Neuron (in vitro differentiated cells): ENCODE measurements around the gene KRT4.
"Not testable (repeated sequence)": the region's sequence is repeated elsewhere in the genome, so short reads cannot be mapped to it uniquely, and the experiment has no call there.

Experiments used
- H2AFZ ChIP-seq: one replicate; pipeline ENCODE4 v1.6.1; 2013; ENCODE audit warnings: low read depth, mild to moderate bottlenecking, inconsistent platforms, low read length, moderate library complexity
- H3K27me3 ChIP-seq: one replicate; pipeline ENCODE4 v1.6.1; 2013; ENCODE audit warnings: low read length; ENCODE audit not compliant: insufficient read depth
- H3K36me3 ChIP-seq: one replicate; pipeline ENCODE4 v1.6.1; 2013; ENCODE audit warnings: low read length; ENCODE audit not compliant: insufficient read depth
- H3K4me1 ChIP-seq: one replicate; pipeline ENCODE4 v1.6.1; 2013; ENCODE audit warnings: low read length; ENCODE audit not compliant: insufficient read depth
- H3K4me3 ChIP-seq: 2 replicates; pipeline ENCODE4 v1.5.1; 2013; ENCODE audit warnings: mild to moderate bottlenecking, low read length, moderate library complexity
- H3K9me3 ChIP-seq: one replicate; pipeline ENCODE4 v1.6.1; 2013; ENCODE audit warnings: low read length

The KRT4 gene

GRCh38 chr12:52769946-52770345 lies 44.0 kb downstream of the KRT4 start:
- Histone ChIP-seq H2AFZ (no peak overlapping the region), H3K9me3 (no peaks in the 10 kb centered on the region), H3K4me3 (no peak overlapping the region), H3K36me3 (no peaks in the 10 kb centered on the region), H3K4me1 (no peaks in the 10 kb centered on the region), H3K27me3 (peaks cover 7% of the 10 kb centered on the region)

- H3K9me3 ChIP-seq = no peaks in the 10 kb centered on the region
- peaks cover 3% of the 10 kb centered on the region for H3K27me3 ChIP-seq
- H3K36me3 ChIP-seq = no peaks in the 10 kb centered on the region
- no peak overlapping the region for H3K4me3 ChIP-seq
- H3K4me1 ChIP-seq = no peaks in the 10 kb centered on the region
- no peak overlapping the region for H2AFZ ChIP-seq
Observed at GRCh38 chr12:52769354-52769753, 44.6 kb downstream of the KRT4 start.

DNA sequence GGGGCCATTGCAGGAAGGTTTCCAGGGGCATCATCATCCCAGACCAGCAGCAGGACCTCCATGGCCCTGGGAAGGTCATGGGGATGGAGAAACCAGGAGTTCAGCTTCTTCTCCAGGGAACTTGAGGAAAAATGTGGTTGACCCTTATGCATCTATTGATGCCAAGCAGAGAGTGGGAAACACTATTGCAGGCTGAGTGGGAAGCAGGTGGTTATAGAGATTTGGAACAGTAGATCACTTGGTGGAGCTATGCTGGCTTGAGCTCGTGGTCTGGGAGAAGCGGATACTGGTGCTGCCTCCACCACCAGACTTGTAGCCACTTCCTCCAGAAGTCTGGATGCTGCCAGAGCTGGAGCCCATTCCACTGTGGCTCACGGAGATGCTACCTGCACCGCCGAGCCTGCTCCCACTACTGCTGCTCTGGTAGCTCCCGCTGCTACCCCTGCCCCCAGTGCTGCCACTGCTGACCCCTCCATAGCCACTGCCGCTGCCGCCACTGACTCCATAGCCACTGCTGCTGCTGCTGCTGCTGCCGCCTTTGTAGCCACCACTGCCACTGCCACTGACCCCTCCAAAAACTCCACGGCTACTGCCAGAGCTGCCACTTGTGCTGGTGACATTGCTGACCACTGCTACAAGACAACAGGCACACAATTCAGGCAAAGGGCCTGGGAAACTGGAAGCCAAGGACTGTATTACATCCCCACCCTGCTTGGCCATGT lies 45.3 kb downstream of the KRT4 start:
- Histone ChIP-seq H3K4me1 (no peaks in the 10 kb centered on the region), H3K4me3 (no peak overlapping the region), H3K9me3 (no peaks in the 10 kb centered on the region), H3K36me3 (no peaks in the 10 kb centered on the region), H2AFZ (no peak overlapping the region), H3K27me3 (peaks cover 3% of the 10 kb centered on the region)

DNA sequence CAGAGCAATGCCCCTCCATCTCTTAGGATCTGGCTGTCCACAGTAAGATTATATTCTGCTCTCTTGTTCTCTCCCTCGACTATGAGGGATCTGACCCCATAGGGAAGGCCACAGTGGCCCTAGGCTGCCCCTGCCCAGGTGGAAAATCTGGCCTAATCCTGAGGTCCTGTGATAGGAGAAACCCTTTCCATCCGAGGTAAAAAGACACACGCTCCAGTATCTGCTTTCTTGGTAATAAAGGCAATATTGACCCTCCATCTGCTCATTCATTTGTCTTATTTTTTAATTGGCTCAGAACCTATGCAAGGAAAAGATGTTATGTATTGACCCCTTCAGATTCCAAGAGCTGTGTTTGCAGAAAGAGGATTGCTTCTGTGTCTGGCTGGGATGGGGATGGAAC lies 46.5 kb downstream of the KRT4 start:
- Histone ChIP-seq H3K4me3 (no peak overlapping the region), H3K36me3 (no peaks in the 10 kb centered on the region), H2AFZ (no peak overlapping the region), H3K27me3 (peaks cover 3% of the 10 kb centered on the region), H3K4me1 (no peaks in the 10 kb centered on the region), H3K9me3 (no peaks in the 10 kb centered on the region)

- Histone ChIP-seq H3K9me3 (no peaks in the 10 kb centered on the region), H3K36me3 (no peaks in the 10 kb centered on the region), H3K4me3 (no peak overlapping the region), H3K27me3 (peaks cover 3% of the 10 kb centered on the region), H2AFZ (no peak overlapping the region), H3K4me1 (no peaks in the 10 kb centered on the region)
Observed at GRCh38 chr12:52767020-52767379, 46.9 kb downstream of the KRT4 start.

DNA sequence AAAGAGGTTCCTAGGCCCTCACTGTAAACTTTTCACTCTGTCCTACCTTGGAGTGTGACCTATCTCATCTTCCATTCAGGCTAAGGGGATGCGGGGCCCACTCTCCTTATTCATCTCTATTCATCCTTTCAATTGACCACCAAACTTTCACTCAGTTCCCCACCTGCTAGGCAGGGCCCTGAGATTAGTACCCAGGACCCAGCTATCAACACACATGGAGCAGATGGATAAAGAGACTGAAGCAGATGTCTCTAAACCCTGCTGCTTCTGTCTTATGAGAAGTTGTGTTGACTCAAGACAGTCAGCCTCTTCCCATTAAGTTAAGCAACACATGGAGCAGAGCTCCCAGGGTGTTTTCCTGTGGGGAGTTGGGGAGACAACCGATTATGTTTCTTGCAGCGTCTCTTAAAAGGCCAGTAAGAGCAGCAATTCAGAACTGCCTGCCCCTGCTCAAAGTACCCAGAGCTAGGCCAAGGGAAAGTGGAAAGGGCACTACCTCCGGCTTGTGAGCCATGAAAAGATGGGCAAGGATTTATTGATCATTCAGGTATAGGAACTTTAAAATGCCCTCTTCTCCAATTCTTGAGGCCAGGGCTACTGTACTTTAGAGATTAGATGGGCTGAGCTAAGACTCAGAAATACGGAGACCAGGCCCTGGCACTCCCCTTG lies 47.4 kb downstream of the KRT4 start:
- no peaks in the 10 kb centered on the region for H3K9me3 ChIP-seq

DNA sequence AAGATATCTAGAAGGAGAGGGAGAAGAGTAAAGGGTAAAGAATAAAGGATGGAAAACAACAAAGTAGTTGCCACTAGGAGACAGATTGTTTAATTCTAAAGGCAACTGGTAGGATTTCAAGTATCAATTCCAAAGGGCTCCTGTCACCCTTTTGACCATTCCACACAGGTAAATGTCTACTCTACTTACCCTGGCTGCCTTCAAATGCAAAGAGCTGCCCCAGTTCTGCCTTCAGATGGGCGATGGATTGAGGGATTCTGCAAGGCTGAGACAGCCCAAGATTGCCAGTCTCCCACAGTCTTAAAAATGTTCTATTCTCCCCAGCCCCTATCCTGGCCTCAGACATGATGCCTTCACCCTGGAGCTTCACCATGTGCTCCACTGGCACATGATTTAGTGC lies 48.2 kb downstream of the KRT4 start:
- H3K4me1 ChIP-seq = no peaks in the 10 kb centered on the region
- H3K9me3 ChIP-seq = no peaks in the 10 kb centered on the region
- H3K27me3 ChIP-seq = peaks cover 3% of the 10 kb centered on the region
- no peak overlapping the region for H2AFZ ChIP-seq
- no peaks in the 10 kb centered on the region for H3K36me3 ChIP-seq
- no peak overlapping the region for H3K4me3 ChIP-seq

More for the DNA sequence above, 47.4 kb downstream of the KRT4 start:
- Histone ChIP-seq H3K36me3 (no peaks in the 10 kb centered on the region), H3K27me3 (peaks cover 3% of the 10 kb centered on the region), H3K4me1 (no peaks in the 10 kb centered on the region), H2AFZ (no peak overlapping the region), H3K4me3 (no peak overlapping the region)

DNA sequence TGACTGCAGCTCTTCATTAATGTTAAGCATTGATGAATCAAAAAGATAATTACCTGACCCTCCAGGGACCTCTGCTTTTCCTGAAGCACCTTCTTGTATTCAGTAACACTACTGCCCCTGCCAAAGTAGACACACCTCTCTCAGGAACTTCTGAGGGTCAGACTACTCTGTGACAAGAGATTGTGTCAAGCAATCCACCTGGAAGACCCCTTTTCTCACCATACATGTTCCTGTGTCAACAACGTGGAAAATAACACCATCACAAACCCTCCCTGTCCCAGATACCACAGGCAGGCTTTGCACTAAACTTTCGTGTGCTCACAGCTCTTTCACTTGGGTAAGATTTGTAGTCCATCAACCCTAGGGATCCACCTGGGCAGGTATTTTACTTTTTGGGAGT lies 49.9 kb downstream of the KRT4 start:
- H3K4me3 ChIP-seq = no peak overlapping the region
- H3K27me3 ChIP-seq = peaks cover 3% of the 10 kb centered on the region
- H3K9me3 ChIP-seq = no peaks in the 10 kb centered on the region
- no peaks in the 10 kb centered on the region for H3K4me1 ChIP-seq
- no peaks in the 10 kb centered on the region for H3K36me3 ChIP-seq
- H2AFZ ChIP-seq = no peak overlapping the region

- Histone ChIP-seq H3K4me1 (no peaks in the 10 kb centered on the region), H3K27me3 (peaks cover 3% of the 10 kb centered on the region), H2AFZ (no peak overlapping the region)
Observed at GRCh38 chr12:52763036-52763659, 50.8 kb downstream of the KRT4 start.

GRCh38 chr12:52761802-52762201 lies 52.1 kb downstream of the KRT4 start:
- Histone ChIP-seq H3K27me3 (peaks cover 3% of the 10 kb centered on the region), H3K4me3 (no peak overlapping the region), H3K4me1 (no peaks in the 10 kb centered on the region), H3K36me3 (no peaks in the 10 kb centered on the region), H3K9me3 (no peaks in the 10 kb centered on the region), H2AFZ (no peak overlapping the region)

More at GRCh38 chr12:52763036-52763659, 50.8 kb downstream of the KRT4 start:
- no peak overlapping the region for H3K4me3 ChIP-seq
- no peaks in the 10 kb centered on the region for H3K9me3 ChIP-seq
- no peaks in the 10 kb centered on the region for H3K36me3 ChIP-seq

DNA sequence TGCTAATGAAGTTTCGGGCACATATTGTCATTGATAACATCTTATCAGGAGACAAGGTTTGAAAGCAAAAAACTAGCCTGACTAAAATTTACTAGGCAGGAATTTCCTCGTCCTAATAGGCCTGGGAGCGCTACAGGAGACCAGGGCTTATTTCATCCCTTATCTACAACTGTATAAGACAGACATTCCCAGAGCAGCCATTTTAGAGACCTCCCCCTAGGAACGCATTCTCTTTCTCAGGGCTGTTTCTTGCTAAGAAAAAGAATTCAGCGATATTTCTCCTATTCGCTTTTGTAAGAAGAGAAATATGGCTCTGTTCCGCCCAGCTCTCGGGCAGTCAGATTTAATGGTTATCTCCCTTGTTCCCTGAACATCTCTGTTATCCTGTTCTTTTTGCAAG lies 52.7 kb downstream of the KRT4 start:
- H3K9me3 ChIP-seq, H2AFZ ChIP-seq, H3K4me3 ChIP-seq, H3K36me3 ChIP-seq, H3K4me1 ChIP-seq, H3K27me3 ChIP-seq: not testable (repeated sequence)

- no peaks in the 10 kb centered on the region for H3K36me3 ChIP-seq
Observed at GRCh38 chr12:52760623-52761022, 53.3 kb downstream of the KRT4 start.

GRCh38 chr12:52759695-52760094 lies 54.2 kb downstream of the KRT4 start:
- Histone ChIP-seq H3K27me3 (no peaks in the 10 kb centered on the region), H2AFZ (no peak overlapping the region), H3K9me3 (no peaks in the 10 kb centered on the region), H3K4me3 (no peak overlapping the region), H3K36me3 (no peaks in the 10 kb centered on the region), H3K4me1 (no peaks in the 10 kb centered on the region)

More at GRCh38 chr12:52760623-52761022, 53.3 kb downstream of the KRT4 start:
- no peak overlapping the region for H2AFZ ChIP-seq
- H3K4me3 ChIP-seq = no peak overlapping the region
- H3K27me3 ChIP-seq = no peaks in the 10 kb centered on the region
- no peaks in the 10 kb centered on the region for H3K9me3 ChIP-seq
- no peaks in the 10 kb centered on the region for H3K4me1 ChIP-seq
